HepG2 (cell line): ENCODE data around the gene EPHA3.

Experiments used
- ARHGAP35 ChIP-seq: sonication (generic); formaldehyde crosslinking; IDR thresholded peaks from 2 replicates; pipeline ENCODE4 v1.9.0; 2022; ENCODE audit warnings: mild to moderate bottlenecking, inconsistent platforms, moderate library complexity, missing genetic modification reagents, borderline replicate concordance
- ATF2 ChIP-seq: sonication (generic); formaldehyde crosslinking; IDR thresholded peaks from 2 replicates; pipeline ENCODE4 v1.4.0; 2020; ENCODE audit warnings: missing genetic modification reagents
- CTCF ChIP-seq: sonication (generic); formaldehyde crosslinking; IDR thresholded peaks from 2 replicates; pipeline ENCODE4 v1.5.0; 2020; ENCODE audit warnings: mild to moderate bottlenecking, missing genetic modification reagents, moderate library complexity
- FOXM1 ChIP-seq: sonication (generic); formaldehyde crosslinking; IDR thresholded peaks from 2 replicates; pipeline ENCODE4 v1.5.0; 2020; ENCODE audit warnings: missing genetic modification reagents
- GMEB1 ChIP-seq: sonication (generic); formaldehyde crosslinking; IDR thresholded peaks from 2 replicates; pipeline ENCODE4 v1.5.1; 2020; ENCODE audit warnings: missing genetic modification reagents, mild to moderate bottlenecking, borderline replicate concordance
- MAZ ChIP-seq, 2 experiments: sonication (generic) in 1 of 2; formaldehyde crosslinking in 1 of 2; IDR thresholded peaks; 2 replicates each; pipeline versions ENCODE4 v1.5.0 to v1.6.1; 2012 to 2020; ENCODE audit warnings: low read depth in 2 of 2, mild to moderate bottlenecking in 2 of 2, borderline replicate concordance in 1 of 2, improper control_type of control experiment in 1 of 2, low read length in 1 of 2, missing genetic modification reagents in 1 of 2, moderate library complexity in 1 of 2
- MXI1 ChIP-seq: IDR thresholded peaks from 3 replicates; pipeline ENCODE4 v1.6.1; 2012; ENCODE audit warnings: low read depth, low read length, inconsistent platforms, borderline replicate concordance
- ZNF281 ChIP-seq: sonication (generic); formaldehyde crosslinking; IDR thresholded peaks from 2 replicates; pipeline ENCODE4 v1.4.0; 2020; ENCODE audit warnings: missing genetic modification reagents, borderline replicate concordance

- TF ChIP-seq MAZ (IDR thresholded peaks at IDR 0.05; ENCODE audit: borderline replicate concordance, low read depth, low read length) = no peak
- TF ChIP-seq MAZ (CRISPR knock-in tag; IDR thresholded peaks at IDR 0.05; ENCODE audit: low read depth) = no peak
- no peak for TF ChIP-seq GMEB1 (CRISPR knock-in tag)
- no peak for TF ChIP-seq CTCF
- TF ChIP-seq FOXM1 (CRISPR knock-in tag) = no peak
- TF ChIP-seq ATF2 = no peak
- no peak for TF ChIP-seq ZNF281 (CRISPR knock-in tag)
- no peak for TF ChIP-seq MXI1
- no peak for TF ChIP-seq ARHGAP35
Observed at GRCh38 chr3:89101921-89102320, 5.5 kb upstream of the EPHA3 start.
